ENCODE results near the gene SNX22.

SNX22 gene

DNA sequence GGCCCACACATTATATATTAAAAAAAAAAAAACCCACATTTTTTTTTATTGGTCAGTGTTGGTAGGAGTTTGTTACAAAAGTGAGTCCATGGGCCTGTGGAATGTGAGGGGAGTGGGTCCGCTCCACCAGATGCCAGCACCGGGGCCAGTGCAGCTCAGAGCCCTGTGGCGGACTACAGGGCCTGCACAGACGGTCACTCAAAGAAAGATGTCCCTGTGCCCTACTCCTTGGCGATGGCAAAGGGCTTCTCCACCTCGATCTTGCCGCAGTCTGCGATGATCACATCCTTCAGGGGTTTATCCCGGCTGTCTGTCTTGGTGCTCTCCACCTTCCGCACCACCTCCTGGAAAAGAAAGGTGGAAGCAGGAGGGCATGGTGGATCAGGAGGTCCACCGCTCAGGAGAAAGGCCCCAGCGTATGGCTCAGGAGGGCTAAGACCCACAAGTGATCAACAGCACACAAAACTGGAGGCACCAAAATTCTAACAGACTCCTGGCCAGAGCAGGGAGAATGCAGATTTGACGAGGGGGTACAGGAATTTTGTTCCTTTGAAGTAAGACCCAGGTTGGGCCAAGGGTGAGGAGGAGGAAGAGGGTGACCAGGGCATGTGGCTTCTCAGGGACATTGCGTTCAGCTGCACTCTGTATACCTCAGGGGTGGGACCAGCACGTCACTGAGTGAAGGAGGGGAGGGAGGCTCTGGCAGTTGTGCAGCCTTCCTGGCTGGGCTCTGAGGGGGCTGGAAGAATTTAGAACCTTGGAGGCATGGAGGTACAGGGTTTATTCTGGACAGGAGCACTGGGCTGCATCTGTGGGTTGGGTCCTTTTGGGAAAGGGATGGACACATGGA lies 4.5 kb downstream of the SNX22 start:
- Mint-ChIP-seq H3K9me3 (no peaks in the 10 kb centered on the region), H3K27me3 (peaks cover 8 to 16% of the 10 kb centered on the region in 2 donors), H3K4me1 (ENCODE audit: low read depth in 2 of 2) (peaks cover 33 to 41% of the 10 kb centered on the region in 2 donors), H3K4me3 (no peak overlapping the region), H3K36me3 (ENCODE audit: insufficient read depth) (peaks cover 77% of the 10 kb centered on the region), H3K27ac (peak overlapping the region in 1 of 2 donors; percentile 49)
- DNase-seq (no peak), ATAC-seq (replicated peaks) (no peak)

DNA sequence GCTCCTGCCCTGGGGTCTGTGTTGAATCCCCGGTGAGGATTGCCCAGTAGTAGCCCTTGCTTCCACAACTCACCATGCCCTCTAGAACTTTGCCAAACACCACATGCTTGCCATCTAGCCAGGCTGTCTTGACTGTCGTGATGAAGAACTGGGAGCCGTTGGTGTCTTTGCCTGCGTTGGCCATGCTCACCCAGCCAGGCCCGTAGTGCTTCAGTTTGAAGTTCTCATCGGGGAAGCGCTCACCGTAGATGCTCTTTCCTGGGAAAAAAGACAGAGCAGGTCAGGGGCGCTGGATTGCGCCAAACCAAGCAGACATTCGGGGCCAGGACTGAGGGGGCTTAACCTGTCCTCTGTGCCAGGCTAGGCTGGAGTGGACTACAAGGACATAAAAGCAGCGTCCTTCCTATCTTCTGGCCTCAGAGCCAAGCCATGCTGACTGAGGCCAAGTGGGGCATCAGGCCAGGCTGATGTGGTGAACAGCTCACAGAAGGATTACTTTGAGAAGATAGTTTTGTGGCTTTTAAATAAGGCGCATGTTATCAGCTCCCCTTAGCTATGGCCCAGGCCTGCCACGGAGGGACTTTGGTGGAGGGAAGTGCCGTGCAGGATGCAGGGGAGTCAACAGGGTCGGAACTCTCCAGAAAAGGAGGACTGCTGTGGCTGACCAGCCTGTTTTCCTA lies 5.3 kb downstream of the SNX22 start:
- peaks cover 8 to 12% of the 10 kb centered on the region in 2 donors for H3K27me3 Mint-ChIP-seq
- peaks cover 35 to 44% of the 10 kb centered on the region in 2 donors for H3K4me1 Mint-ChIP-seq (ENCODE audit: low read depth in 2 of 2)
- no peak overlapping the region for H3K4me3 Mint-ChIP-seq
- H3K27ac Mint-ChIP-seq, result peak overlapping the region in 1 of 2 donors; percentile 84
- peaks cover 85% of the 10 kb centered on the region for H3K36me3 Mint-ChIP-seq (ENCODE audit: insufficient read depth)
- DNase-seq, result no peak
- no peaks in the 10 kb centered on the region for H3K9me3 Mint-ChIP-seq
- no peak for ATAC-seq (replicated peaks)

DNA sequence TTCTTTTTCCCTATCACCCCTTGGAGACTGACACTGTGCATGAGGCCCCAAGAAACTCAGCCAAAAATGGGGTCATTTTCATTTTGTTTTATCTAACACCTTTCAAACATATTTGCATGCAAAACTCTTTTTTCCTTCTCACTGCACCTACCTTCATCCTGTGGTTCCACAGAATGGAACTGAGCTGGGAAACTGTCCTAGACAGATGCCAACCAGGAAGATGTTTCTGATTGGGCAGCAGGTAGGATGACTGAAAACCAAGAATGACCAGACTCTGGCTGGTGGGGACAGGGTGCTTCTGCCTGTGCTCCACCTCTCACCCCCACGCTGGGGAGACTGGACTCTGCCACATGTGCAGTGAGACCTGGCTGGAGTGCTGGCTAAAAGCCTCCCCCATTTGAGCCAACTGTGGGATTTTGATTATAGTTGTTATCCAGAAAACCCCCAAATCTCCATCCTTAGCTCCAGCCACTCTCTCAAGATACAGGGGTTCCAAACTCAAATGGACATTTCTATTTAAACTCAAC lies 6.1 kb downstream of the SNX22 start:
- peak overlapping the region in 1 of 2 donors; percentile 66 for H3K27ac Mint-ChIP-seq
- DNase-seq, result no peak
- ATAC-seq (replicated peaks), result no peak
- H3K4me3 Mint-ChIP-seq, result no peak overlapping the region
- no peaks in the 10 kb centered on the region for H3K9me3 Mint-ChIP-seq
- H3K36me3 Mint-ChIP-seq (ENCODE audit: insufficient read depth), result peaks cover 89% of the 10 kb centered on the region
- peaks cover 39 to 47% of the 10 kb centered on the region in 2 donors for H3K4me1 Mint-ChIP-seq (ENCODE audit: low read depth in 2 of 2)
- H3K27me3 Mint-ChIP-seq, result peaks cover 8 to 9% of the 10 kb centered on the region in 2 donors

DNA sequence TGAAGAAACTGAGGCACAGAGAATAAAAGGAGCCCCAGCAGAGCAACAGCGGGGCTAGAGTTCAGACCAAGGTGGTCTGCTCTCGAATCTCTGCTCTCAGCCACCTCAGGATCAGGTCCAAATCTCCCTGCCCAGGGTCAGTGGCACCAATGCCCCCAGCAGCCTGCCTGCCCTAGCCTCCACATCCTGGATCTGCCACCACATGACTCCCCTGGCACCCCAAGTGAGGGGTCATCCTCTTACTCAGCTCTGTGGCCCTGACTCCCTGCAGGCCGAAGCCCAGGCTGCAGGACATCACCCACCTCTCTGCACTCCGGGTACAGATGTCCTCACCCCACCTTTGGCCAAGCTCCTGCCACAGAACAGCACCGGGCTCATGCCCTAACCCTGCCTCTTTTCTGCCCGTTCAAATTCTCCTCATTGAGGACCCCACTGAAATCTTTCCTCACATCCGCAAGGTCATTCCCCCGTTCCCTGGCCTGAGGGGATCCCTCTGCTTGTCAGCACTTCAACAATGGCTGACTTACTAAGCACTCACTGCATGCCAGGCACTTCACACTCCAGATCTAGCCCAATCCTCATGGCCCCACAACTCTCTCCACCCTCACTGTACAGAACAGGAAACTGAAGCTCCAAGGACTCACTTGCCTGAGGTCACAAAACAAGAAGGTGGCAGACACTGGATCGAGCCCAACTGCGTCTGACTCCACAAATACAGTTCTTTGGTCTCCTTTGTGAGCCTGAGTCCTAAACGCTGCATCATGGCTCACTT lies 7.0 kb downstream of the SNX22 start:
- ATAC-seq (replicated peaks), result no peak
- peak overlapping the region in 1 of 2 donors; percentile 46 for H3K4me3 Mint-ChIP-seq

DNA sequence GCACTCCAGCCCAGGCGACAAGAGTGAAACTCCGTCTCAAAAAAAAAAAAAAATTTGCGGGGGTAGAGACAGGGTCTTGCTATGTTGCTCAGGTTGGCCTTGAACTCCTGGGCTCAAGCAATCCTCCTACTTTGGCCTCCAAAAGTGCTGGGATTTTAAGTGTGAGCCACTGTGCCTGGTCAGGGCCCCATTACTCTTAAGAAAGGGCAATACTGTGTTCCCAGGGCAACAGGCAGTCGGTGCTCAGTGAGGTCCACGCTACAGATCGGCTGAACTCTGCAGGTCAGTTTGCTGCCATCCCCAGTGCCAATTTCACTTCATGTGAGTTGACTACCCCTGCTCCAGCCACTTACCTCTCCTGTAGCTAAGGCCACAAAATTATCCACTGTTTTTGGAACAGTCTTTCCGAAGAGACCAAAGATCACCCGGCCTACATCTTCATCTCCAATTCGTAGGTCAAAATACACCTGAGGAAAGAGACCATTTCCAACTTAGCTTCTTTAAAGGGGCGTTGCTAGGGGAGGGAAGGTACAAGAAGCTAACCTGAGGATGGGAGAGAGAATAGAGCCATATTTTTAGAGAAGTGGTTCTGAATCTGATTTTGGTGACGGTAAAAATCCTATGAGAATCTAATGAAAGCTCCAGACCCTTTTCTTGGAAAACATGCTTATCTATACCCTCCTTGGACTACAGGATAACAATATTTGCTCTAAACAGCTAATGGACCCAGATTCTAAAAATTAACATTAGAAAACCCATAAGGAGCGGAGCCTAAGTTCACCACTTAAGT lies 10.4 kb downstream of the SNX22 start:
- H3K36me3 Mint-ChIP-seq (ENCODE audit: insufficient read depth), result peaks cover 53% of the 10 kb centered on the region
- DNase-seq (no peak), ATAC-seq (replicated peaks) (no peak)
- peaks cover 36 to 40% of the 10 kb centered on the region in 2 donors for H3K4me1 Mint-ChIP-seq (ENCODE audit: low read depth in 2 of 2)
- no peaks in the 10 kb centered on the region for H3K9me3 Mint-ChIP-seq
- H3K27ac Mint-ChIP-seq, result peak overlapping the region; percentile 95 to 96
- H3K4me3 Mint-ChIP-seq, result peak overlapping the region; percentile 79 to 89
- no peaks in the 10 kb centered on the region for H3K27me3 Mint-ChIP-seq

More for the DNA sequence above, 7.0 kb downstream of the SNX22 start:
- H3K27me3 Mint-ChIP-seq, result peaks cover 0 to 2% of the 10 kb centered on the region in 2 donors
- H3K4me1 Mint-ChIP-seq (ENCODE audit: low read depth in 2 of 2), result peaks cover 39 to 42% of the 10 kb centered on the region in 2 donors
- H3K27ac Mint-ChIP-seq, result peak overlapping the region; percentile 66 to 71
- H3K9me3 Mint-ChIP-seq, result no peaks in the 10 kb centered on the region
- peaks cover 83% of the 10 kb centered on the region for H3K36me3 Mint-ChIP-seq (ENCODE audit: insufficient read depth)
- DNase-seq, result no peak

DNA sequence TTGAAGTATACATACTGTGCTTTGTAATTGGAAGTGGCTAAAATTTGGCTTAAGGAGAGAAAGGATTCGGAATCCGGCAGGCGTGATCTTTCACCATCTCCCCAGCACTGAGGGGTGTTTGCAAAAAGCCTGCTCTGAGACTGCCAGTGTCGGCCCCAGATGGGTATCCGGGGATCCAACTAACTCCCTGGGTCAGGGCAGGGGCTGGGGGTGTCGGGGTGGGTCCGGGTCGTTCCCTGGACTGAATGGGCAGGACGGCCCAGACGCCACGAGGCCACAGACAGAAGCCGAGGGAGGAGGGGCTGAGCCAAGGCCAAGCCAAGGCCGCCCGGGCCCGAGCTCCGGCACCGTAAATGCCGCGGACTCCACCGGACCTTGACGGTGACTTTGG lies 10.9 kb downstream of the SNX22 start:
- DNase-seq (no peak), ATAC-seq (replicated peaks) (peak; percentile 1)
- Mint-ChIP-seq H3K4me3 (peak overlapping the region; percentile 79 to 89), H3K36me3 (ENCODE audit: insufficient read depth) (peaks cover 48% of the 10 kb centered on the region), H3K27me3 (no peaks in the 10 kb centered on the region), H3K27ac (peak overlapping the region; percentile 95 to 96), H3K9me3 (no peaks in the 10 kb centered on the region), H3K4me1 (ENCODE audit: low read depth in 2 of 2) (peaks cover 36 to 40% of the 10 kb centered on the region in 2 donors)

DNA sequence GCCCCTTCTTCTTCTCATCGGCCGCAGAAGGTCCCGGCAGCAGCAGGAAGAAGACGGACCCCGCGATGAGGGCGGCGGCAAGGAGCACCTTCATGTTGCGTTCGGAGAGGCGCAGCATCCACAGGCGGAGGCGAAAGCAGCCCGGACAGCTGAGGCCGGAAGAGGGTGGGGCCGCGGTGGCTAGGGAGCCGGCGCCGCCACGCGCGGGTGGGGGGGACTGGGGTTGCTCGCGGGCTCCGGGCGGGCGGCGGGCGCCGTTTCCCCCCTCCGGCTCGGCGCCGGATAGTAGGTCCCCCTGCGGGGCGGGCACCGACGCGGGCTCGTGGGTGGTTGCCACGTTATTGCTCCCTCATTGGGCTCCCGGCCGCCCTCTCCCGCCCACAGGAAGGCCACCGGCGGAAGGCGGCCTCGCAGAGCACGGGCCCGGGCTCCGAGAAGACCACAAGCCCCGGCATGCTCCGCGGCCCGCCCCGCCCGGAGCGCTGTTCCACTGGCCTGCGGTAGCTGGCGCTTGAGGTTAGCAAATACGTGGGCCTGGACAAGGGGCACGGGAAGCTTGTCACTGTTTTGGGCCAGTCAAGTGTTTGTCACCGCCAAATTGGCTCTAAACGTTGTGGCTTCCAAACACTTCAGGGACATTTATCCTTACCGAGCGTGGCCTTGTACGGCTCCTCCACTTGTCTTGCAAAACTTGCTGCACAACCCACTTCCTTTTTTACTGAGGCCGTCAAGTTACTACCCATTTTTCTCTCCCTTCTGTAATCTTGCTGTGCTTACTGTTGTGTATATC lies 11.5 kb downstream of the SNX22 start, which contains the start of gene PPIB:
PPIB (minus strand) TSS at position 154 of the 790 bp plus-strand sequence; CDS start at position 118, 36 bp downstream.
- H3K4me3 Mint-ChIP-seq, result peak within 1 kb of the TSS; percentile 79 to 89
- H3K27me3 Mint-ChIP-seq, result no peaks in the 10 kb centered on the region
- peaks cover 33 to 37% of the 10 kb centered on the region in 2 donors for H3K4me1 Mint-ChIP-seq (ENCODE audit: low read depth in 2 of 2)
- ATAC-seq (replicated peaks) (peak; percentile 90), DNase-seq (peak; percentile 91 to 95 (median 94))
- peaks cover 42% of the 10 kb centered on the region for H3K36me3 Mint-ChIP-seq (ENCODE audit: insufficient read depth)
- peak within 1 kb of the TSS; percentile 96 to 97 for H3K27ac Mint-ChIP-seq
- no peaks in the 10 kb centered on the region for H3K9me3 Mint-ChIP-seq

DNA sequence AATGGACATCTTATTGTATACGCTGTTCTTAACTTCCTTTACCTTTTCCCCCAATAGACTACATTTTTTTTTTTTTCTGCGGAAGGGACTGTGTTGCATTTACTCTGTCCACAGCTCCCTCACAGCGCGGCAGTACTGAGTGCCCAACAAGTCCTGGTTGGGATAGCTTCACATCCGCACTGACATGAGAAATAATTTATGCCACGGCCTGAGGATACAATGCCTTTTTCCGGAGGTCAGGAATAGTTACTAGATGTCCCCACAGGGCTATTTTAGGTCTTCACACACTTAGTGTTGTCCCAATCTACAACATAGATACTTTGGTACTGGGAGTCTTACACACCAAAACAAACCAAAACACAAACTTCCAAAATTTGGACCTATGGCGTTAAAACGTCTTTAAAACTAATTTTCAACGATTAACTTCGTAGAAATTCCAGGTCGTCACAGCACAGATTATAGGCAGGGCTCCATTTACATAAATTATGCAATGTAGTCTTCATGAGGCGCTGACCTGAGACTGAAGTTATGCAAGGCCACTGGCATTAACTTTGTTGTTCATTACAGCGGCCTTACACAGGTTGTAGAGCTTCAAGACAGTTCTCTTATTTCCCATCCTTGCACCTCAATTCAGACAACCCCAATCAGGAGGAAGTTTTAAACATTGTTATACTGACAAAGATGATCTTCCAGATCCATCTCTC lies 12.3 kb downstream of the SNX22 start:
- Mint-ChIP-seq H3K4me1 (ENCODE audit: low read depth in 2 of 2) (peaks cover 25 to 31% of the 10 kb centered on the region in 2 donors), H3K4me3 (peak overlapping the region; percentile 79 to 89), H3K36me3 (ENCODE audit: insufficient read depth) (peaks cover 34% of the 10 kb centered on the region), H3K27ac (peak overlapping the region; percentile 96 to 97), H3K9me3 (no peaks in the 10 kb centered on the region), H3K27me3 (no peaks in the 10 kb centered on the region)
- no peak for DNase-seq
- ATAC-seq (replicated peaks), result no peak

DNA sequence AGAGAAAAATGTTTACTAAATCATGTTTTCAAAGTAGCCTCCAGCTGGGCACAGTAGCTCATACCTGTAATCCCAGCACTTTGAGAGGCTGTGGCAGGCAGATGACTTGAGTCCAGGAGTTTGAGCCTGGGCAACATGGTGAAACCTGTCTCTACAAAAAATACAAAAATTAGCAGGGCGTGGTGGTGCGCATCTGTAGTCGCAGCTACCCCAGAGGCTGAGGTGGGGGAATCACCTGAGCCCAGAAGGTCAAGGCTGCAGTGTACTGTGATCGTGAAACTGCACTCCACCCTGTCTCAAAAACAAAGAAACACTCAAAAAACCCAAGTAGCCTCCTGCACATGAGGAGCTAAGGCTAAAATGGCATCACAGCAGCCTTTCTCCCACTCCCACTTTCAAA lies 12.9 kb downstream of the SNX22 start:
- no peaks in the 10 kb centered on the region for H3K27me3 Mint-ChIP-seq

DNA sequence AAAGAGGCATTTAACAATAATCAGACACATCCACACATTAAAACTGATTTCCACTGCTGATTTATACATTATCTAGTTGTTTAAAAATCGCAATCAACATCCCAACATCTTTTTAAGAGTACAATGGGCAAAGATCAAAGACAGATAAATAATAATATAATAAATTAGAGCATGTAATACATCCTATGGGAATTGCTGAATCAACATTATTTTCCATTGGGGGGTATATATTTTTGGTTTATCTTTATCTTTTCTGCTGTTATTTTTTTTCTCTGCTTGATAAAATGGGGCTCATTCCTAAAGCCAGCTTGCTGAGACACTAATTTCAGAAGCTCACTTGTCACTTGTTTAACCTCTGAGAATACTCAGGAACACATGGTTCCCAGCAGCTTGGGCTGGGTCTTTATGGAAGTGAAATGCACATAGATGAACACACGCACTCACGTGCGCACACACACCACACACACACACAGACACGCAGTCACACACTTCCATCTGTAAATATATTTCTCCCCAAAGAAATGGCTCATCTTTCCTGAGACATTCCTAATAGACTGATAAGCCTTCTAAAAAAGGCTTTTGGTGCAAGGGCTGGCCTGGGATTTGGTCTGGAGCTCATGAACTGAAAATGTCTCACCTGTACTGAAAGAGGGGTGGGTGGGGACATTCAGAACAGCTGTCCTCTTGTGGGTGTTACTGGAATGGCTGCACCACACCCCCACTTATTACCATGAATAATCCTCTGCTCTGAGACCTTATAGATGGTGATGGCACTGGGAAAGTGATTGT lies 14.8 kb downstream of the SNX22 start:
- Mint-ChIP-seq H3K27ac (peak overlapping the region in 1 of 2 donors; percentile 60), H3K36me3 (ENCODE audit: insufficient read depth) (peaks cover 9% of the 10 kb centered on the region), H3K27me3 (no peaks in the 10 kb centered on the region), H3K4me1 (ENCODE audit: low read depth in 2 of 2) (peaks cover 14 to 18% of the 10 kb centered on the region in 2 donors), H3K9me3 (no peaks in the 10 kb centered on the region), H3K4me3 (no peak overlapping the region)
- DNase-seq (no peak), ATAC-seq (replicated peaks) (no peak)

More for the DNA sequence above, 12.9 kb downstream of the SNX22 start:
- Mint-ChIP-seq H3K27ac (peak overlapping the region; percentile 79 to 96), H3K9me3 (no peaks in the 10 kb centered on the region), H3K36me3 (ENCODE audit: insufficient read depth) (peaks cover 28% of the 10 kb centered on the region), H3K4me1 (ENCODE audit: low read depth in 2 of 2) (peaks cover 23 to 27% of the 10 kb centered on the region in 2 donors), H3K4me3 (peak overlapping the region in 1 of 2 donors; percentile 89)
- no peak for DNase-seq
- no peak for ATAC-seq (replicated peaks)

Data from effector memory CD8-positive, alpha-beta T cell (primary cell).